Spleen (tissue), 7 donors: ENCODE data around the gene PLBD2.

Experiments
- POLR2A ChIP-seq, 3 donors: fragments of 450-650 bp; IDR thresholded peaks; one replicate each; pipeline ENCODE4 v1.5.1; 2017; ENCODE audit warnings: antibody characterized with exemption in 3 of 3, mild to moderate bottlenecking in 1 of 3
- TF ChIP-seq, protein P1 (sequence below), 11 experiments: fragments of 200-600 bp in 7 of 11; fragments of 450-650 bp in 4 of 11; sonication (generic) in 4 of 11; IDR thresholded peaks in 8 of 11; conservative IDR thresholded peaks in 3 of 11; 1 replicate in 7 of 11; 2 replicates in 4 of 11; pipeline versions ENCODE4 v1.4.0 to v1.8.0; 2016 to 2021; ENCODE audit warnings: antibody characterized with exemption in 11 of 11, inconsistent platforms in 4 of 11, mild to moderate bottlenecking in 1 of 11
- donor health status: DM: no; HTN: no; CAD: no; lungs with moderate emphysema.
- donor health status: DM: no; HTN: no; CAD: no.
- donor health status: DM: no; HTN: no; CAD: no.

DNA sequence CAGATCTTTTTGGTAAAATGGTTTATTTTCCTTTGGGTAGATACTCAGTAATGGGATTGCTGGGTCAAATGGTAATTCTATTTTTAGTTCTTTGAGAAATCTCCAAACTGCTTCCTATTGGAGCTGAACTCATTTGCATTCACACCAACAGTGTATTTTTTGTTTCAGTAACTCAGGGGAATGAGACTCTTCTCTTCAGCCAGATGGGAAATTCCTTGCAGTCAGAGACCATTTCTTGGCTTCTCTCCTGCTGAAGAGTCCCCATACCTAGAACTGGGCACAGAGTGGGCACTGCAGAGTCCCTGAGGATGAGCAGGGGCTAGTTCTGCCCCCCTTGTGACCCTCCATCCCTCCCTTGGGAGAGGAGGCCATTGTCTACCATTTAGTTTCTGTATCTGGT, 74.6 kb downstream of the PLBD2 start:
- TF ChIP-seq, protein P1, sequence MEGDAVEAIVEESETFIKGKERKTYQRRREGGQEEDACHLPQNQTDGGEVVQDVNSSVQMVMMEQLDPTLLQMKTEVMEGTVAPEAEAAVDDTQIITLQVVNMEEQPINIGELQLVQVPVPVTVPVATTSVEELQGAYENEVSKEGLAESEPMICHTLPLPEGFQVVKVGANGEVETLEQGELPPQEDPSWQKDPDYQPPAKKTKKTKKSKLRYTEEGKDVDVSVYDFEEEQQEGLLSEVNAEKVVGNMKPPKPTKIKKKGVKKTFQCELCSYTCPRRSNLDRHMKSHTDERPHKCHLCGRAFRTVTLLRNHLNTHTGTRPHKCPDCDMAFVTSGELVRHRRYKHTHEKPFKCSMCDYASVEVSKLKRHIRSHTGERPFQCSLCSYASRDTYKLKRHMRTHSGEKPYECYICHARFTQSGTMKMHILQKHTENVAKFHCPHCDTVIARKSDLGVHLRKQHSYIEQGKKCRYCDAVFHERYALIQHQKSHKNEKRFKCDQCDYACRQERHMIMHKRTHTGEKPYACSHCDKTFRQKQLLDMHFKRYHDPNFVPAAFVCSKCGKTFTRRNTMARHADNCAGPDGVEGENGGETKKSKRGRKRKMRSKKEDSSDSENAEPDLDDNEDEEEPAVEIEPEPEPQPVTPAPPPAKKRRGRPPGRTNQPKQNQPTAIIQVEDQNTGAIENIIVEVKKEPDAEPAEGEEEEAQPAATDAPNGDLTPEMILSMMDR (IDR thresholded peaks at IDR 0.05 in 8 of 11, conservative IDR thresholded peaks at IDR 0.05 in 3 of 11), result no peak
- no peak for TF ChIP-seq POLR2A (IDR thresholded peaks at IDR 0.05)
